Endodermal cell (in vitro differentiated cells): ENCODE data around the gene CBX7. TPM values are rescaled to one million over a fixed set of nuclear protein-coding genes. Genes with fewer than 3 reads are reported as not detected.

Experiments
- DNase-seq: peaks from one replicate; pipeline ENCODE4 v3.0.0-alpha.2; 2017
- H3K27ac ChIP-seq: 2 replicates; pipeline ENCODE4 v1.5.1; 2013; ENCODE audit warnings: mild to moderate bottlenecking, low read depth, low read length, moderate library complexity
- H3K27me3 ChIP-seq: 2 replicates; pipeline ENCODE4 v1.6.1; 2013; ENCODE audit warnings: mild to moderate bottlenecking, low read length, moderate library complexity; ENCODE audit not compliant: insufficient read depth, control insufficient read depth, poor library complexity, severe bottlenecking
- H3K36me3 ChIP-seq: 2 replicates; pipeline ENCODE4 v1.7.0; 2013; ENCODE audit warnings: mild to moderate bottlenecking, low read length, moderate library complexity; ENCODE audit not compliant: control insufficient read depth, insufficient read depth
- H3K4me1 ChIP-seq: one replicate; pipeline ENCODE4 v1.7.0; 2013; ENCODE audit warnings: low read length; ENCODE audit not compliant: control insufficient read depth, insufficient read depth
- H3K4me3 ChIP-seq: 2 replicates; pipeline ENCODE4 v1.5.1; 2013; ENCODE audit warnings: mild to moderate bottlenecking, low read length, moderate library complexity
- H3K9ac ChIP-seq: 2 replicates; pipeline ENCODE4 v1.6.1; 2013; ENCODE audit warnings: mild to moderate bottlenecking, low read length, moderate library complexity; ENCODE audit not compliant: poor library complexity, severe bottlenecking; ENCODE audit errors: extremely low read depth
- H3K9me3 ChIP-seq: 2 replicates; pipeline ENCODE4 v1.6.1; 2013; ENCODE audit warnings: mild to moderate bottlenecking, low read length, moderate library complexity; ENCODE audit not compliant: control insufficient read depth
- H3K27ac Mint-ChIP-seq: 2 replicates; pipeline ENCODE4 v1.8.0; 2020; ENCODE audit warnings: mixed read lengths
- H3K27me3 Mint-ChIP-seq: 2 replicates; pipeline ENCODE4 v1.8.0; 2021; ENCODE audit warnings: mild to moderate bottlenecking, mixed read lengths; ENCODE audit not compliant: insufficient read depth
- H3K36me3 Mint-ChIP-seq: 2 replicates; pipeline ENCODE4 v1.8.0; 2020; ENCODE audit warnings: low read depth, mixed read lengths
- H3K4me1 Mint-ChIP-seq: 2 replicates; pipeline ENCODE4 v1.8.0; 2020; ENCODE audit warnings: mixed read lengths
- H3K4me3 Mint-ChIP-seq: 2 replicates; pipeline ENCODE4 v1.8.0; 2020; ENCODE audit warnings: mild to moderate bottlenecking, moderate library complexity, mixed read lengths
- H3K9me3 Mint-ChIP-seq: 2 replicates; pipeline ENCODE4 v1.8.0; 2020; ENCODE audit warnings: mild to moderate bottlenecking, mixed read lengths
- WGBS, 2 experiments: methylation state at CpG; one replicate each; pipeline versions ENCODE4 v1.1.5 to v1.1.7; 2013; ENCODE audit warnings: missing lambda C conversion rate in 2 of 2, mixed read lengths in 1 of 2; ENCODE audit not compliant: insufficient coverage in 1 of 2, insufficient read length in 1 of 2; 5-methylcytosine and 5-hydroxymethylcytosine counted together
- total RNA-seq, 2 donors: library from RNA; stranded (reverse); fragmentation: NEBNext Ultra II Directional in 1 of 2; extraction: Animal tissue kit (Norgen Biotek cat#: 25700) in 1 of 2; gene quantifications; 2 replicates in 1 of 2; 3 replicates in 1 of 2; pipeline ENCODE4 v1.2.1, GENCODE V29; 2021
- TF ChIP-seq, protein P1 (sequence below): fragments of 200-600 bp; sonication (generic); conservative IDR thresholded peaks from 2 replicates; pipeline ENCODE4 v1.5.0; 2021; ENCODE audit warnings: antibody characterized with exemption, mild to moderate bottlenecking

CBX7 gene
- total RNA-seq, 2 donors from 2014 or later = 14.2 to 22.0 TPM

DNA sequence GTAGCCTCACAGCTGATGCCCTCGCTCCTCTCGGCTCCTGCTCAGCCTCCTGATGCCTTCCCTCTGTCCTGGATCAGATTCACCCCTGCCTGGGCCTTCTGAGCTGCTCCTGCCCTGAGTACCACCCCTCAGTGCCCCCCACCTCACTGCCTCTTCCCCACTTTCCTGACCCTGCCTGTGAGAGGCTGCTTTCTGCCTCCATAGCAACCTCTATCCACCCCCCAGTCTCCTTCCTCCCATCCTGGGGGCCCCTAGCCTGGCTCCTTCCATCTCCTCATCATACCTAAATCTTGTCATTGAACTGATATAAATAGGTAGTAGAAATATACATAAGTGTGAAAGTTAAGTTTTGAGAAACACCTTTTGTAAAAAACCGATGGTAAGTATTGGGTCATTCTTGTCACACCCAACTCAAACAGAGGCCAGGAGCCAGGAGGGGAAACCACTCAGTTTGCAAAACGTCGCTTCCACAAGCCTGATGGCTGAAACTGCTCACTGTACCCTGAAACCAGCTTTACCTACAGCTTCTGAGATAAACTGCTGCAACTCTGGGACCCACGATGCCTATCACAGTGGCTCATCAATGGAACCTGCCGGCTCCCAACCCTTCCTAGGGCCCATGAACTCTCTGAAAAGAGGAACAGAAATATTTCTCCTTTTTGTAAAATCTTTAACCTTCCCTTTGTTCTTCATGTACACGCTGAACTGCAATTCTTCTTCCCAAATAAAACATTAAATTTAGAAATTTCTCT, 60.2 kb downstream of the CBX7 start:
- H3K4me1 ChIP-seq = peaks cover 10% of the 10 kb centered on the region
- no peak overlapping the region for H3K4me3 ChIP-seq
- DNase-seq = no peak
- no peaks in the 10 kb centered on the region for H3K27me3 ChIP-seq
- Mint-ChIP-seq H3K27ac (no peak overlapping the region), H3K36me3 (no peaks in the 10 kb centered on the region), H3K4me3 (no peak overlapping the region), H3K4me1 (peaks cover 15% of the 10 kb centered on the region), H3K9me3 (no peaks in the 10 kb centered on the region), H3K27me3 (peaks cover 4% of the 10 kb centered on the region)
- no peak overlapping the region for H3K27ac ChIP-seq
- no peaks in the 10 kb centered on the region for H3K36me3 ChIP-seq
- no peak overlapping the region for H3K9ac ChIP-seq
- H3K9me3 ChIP-seq = no peaks in the 10 kb centered on the region
- 82 to 87% methylated on average over 8 of the region's 8 CpGs for WGBS, 2 experiments
- TF ChIP-seq, protein P1, sequence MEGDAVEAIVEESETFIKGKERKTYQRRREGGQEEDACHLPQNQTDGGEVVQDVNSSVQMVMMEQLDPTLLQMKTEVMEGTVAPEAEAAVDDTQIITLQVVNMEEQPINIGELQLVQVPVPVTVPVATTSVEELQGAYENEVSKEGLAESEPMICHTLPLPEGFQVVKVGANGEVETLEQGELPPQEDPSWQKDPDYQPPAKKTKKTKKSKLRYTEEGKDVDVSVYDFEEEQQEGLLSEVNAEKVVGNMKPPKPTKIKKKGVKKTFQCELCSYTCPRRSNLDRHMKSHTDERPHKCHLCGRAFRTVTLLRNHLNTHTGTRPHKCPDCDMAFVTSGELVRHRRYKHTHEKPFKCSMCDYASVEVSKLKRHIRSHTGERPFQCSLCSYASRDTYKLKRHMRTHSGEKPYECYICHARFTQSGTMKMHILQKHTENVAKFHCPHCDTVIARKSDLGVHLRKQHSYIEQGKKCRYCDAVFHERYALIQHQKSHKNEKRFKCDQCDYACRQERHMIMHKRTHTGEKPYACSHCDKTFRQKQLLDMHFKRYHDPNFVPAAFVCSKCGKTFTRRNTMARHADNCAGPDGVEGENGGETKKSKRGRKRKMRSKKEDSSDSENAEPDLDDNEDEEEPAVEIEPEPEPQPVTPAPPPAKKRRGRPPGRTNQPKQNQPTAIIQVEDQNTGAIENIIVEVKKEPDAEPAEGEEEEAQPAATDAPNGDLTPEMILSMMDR = no peak

DNA sequence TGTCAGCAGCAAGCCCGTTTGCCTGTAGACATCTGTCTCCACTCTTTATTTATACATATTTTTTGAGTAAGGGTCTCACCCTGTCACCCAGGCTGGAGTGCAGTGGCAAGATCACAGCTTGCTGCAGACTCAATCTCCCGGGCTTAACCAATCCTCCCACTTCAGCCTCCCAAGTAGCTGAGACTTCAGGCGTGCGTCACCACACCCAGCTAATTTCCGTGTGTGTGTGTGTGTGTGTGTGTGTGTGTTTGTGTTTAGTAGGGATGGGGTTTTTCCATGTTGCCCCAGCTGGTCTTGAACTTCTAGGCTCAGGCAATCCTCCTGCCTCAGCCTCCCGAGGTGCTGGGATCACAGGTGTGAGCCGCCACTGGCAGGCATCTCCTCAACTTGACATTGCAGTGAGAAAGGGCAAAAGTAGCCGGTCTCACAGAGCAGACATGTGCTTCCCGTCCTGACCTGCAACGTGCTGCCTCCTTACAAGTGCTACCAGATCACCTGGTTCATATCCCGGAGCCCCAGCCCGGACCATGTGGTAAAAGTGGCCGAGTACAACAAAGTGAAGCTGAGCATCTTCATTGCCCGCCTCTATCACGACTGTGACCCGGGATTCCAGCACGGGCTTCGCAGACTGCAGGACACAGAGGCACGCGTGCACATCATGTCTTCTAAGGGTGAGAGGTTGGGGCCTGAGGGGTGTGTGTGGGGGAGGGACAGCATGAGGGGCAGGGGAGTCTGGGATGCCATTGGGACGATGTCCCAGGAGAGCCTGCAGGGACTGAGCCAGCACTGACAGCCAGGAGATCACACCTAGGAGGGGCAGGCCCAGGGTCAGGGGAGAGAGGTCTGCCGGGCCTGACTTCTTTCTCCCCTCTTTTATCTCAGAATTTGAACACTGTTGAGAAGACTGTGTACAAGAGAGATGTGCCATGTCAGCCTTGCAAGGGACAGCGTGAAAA, 61.1 kb downstream of the CBX7 start:
- H3K4me3 Mint-ChIP-seq = no peak overlapping the region
- H3K36me3 ChIP-seq = no peaks in the 10 kb centered on the region
- H3K27me3 Mint-ChIP-seq = peaks cover 4% of the 10 kb centered on the region
- no peaks in the 10 kb centered on the region for H3K9me3 Mint-ChIP-seq
- 90 to 95% methylated on average over 16 to 23 of the region's 23 CpGs for whole genome bisulfite sequencing, 2 experiments
- H3K36me3 Mint-ChIP-seq = peaks cover under 1% of the 10 kb centered on the region
- H3K27me3 ChIP-seq = no peaks in the 10 kb centered on the region
- H3K9ac ChIP-seq = no peak overlapping the region
- no peak for DNase-seq
- TF ChIP-seq, protein P1 = no peak
- peaks cover 10% of the 10 kb centered on the region for H3K4me1 ChIP-seq
- no peak overlapping the region for H3K4me3 ChIP-seq
- no peak overlapping the region for H3K27ac Mint-ChIP-seq
- H3K27ac ChIP-seq = no peak overlapping the region
- peaks cover 15% of the 10 kb centered on the region for H3K4me1 Mint-ChIP-seq
- no peaks in the 10 kb centered on the region for H3K9me3 ChIP-seq

DNA sequence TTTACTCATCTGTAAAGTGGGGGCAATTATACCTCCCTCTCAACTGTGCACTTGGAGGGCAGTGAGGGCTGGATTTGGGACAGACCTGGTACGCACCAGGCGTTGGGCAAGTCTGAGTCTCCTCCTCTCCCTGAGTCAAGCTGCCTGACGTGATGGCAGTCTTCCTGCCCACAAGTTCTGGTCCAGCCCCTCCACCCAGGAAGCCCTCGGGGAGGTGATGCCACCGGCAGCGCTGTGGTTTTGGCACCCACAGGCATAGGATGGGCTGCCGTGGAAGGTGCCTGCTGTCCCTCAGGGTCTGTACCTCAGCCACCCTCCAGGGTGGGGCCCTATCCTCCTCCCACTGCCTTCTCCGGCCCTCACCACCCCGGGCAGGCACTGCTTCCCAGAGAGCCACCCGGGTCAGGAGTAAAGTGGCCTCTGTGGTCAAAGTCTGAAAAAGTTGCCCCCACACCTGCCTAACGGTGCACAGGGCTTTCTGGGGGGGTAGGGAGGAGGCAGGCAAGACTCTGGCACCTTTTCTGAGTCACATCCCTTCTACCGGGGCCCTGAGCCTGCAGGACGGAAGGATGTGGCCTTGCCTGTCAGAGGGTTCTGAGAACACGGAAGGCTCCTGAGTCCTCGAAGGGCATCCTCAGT, 61.9 kb downstream of the CBX7 start:
- Histone ChIP-seq H3K4me3 (no peak overlapping the region), H3K9me3 (no peaks in the 10 kb centered on the region), H3K9ac (no peak overlapping the region), H3K27me3 (no peaks in the 10 kb centered on the region), H3K27ac (no peak overlapping the region), H3K4me1 (peaks cover 10% of the 10 kb centered on the region), H3K36me3 (no peaks in the 10 kb centered on the region)
- 91 to 97% methylated on average over 9 to 15 of the region's 15 CpGs for WGBS, 2 experiments
- TF ChIP-seq, protein P1 = no peak
- no peak for DNase-seq
- H3K4me3 Mint-ChIP-seq = no peak overlapping the region
- H3K9me3 Mint-ChIP-seq = no peaks in the 10 kb centered on the region
- H3K27me3 Mint-ChIP-seq = peaks cover 5% of the 10 kb centered on the region
- peaks cover 15% of the 10 kb centered on the region for H3K4me1 Mint-ChIP-seq
- H3K36me3 Mint-ChIP-seq = peaks cover 2% of the 10 kb centered on the region
- H3K27ac Mint-ChIP-seq = no peak overlapping the region
